Measurements from ENCODE around the gene CBS.
"Not testable (repeated sequence)": the region's sequence is repeated elsewhere in the genome, so short reads cannot be mapped to it uniquely, and the experiment has no call there.

DNA sequence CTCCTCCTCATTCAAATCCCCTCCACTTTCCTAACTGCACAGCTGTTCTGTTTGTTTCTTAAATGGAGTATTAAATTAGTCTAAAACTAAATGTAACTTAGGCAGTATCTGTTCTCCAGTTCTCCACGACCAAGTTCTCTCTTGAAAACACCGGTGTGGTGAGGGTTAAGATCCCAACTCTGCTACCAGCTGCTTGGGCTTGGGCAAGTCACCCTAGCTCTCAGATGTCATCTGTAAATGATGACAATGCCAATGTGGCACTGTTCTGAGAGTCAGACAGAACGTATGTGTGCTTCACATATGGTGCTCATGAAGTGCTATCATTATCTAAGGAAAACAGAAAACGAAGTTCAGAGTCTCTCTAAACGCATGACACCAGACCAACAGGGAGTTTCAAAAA, 29.0 kb upstream of the CBS start:
- not testable (repeated sequence) for TF ChIP-seq POLR2A (IDR thresholded peaks at IDR 0.05); POLR2AphosphoS5 (IDR thresholded peaks at IDR 0.05; ENCODE audit: insufficient read depth in 1 of 2, low read depth in 1 of 2)
- TF ChIP-seq, protein P1, sequence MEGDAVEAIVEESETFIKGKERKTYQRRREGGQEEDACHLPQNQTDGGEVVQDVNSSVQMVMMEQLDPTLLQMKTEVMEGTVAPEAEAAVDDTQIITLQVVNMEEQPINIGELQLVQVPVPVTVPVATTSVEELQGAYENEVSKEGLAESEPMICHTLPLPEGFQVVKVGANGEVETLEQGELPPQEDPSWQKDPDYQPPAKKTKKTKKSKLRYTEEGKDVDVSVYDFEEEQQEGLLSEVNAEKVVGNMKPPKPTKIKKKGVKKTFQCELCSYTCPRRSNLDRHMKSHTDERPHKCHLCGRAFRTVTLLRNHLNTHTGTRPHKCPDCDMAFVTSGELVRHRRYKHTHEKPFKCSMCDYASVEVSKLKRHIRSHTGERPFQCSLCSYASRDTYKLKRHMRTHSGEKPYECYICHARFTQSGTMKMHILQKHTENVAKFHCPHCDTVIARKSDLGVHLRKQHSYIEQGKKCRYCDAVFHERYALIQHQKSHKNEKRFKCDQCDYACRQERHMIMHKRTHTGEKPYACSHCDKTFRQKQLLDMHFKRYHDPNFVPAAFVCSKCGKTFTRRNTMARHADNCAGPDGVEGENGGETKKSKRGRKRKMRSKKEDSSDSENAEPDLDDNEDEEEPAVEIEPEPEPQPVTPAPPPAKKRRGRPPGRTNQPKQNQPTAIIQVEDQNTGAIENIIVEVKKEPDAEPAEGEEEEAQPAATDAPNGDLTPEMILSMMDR (IDR thresholded peaks at IDR 0.05) = not testable (repeated sequence)
